K562 (cell line): ENCODE results near the gene PAN2. TPM values are rescaled to one million over a fixed set of nuclear protein-coding genes. Genes with fewer than 3 reads are reported as not detected.

ENCODE experiments used
- ATF1 ChIP-seq, 2 experiments: fragments of 450-650 bp in 1 of 2; IDR thresholded peaks; 2 replicates each; pipeline ENCODE4 v1.6.1; 2016; ENCODE audit warnings: missing compliant biosample characterization in 1 of 2, missing genetic modification characterization in 1 of 2
- BRCA1 ChIP-seq, 2 experiments: fragments of 450-650 bp in 1 of 2; sonication (generic) in 1 of 2; formaldehyde crosslinking in 1 of 2; IDR thresholded peaks; 2 replicates each; pipeline versions ENCODE4 v1.5.0 to v1.6.1; 2017 to 2020; ENCODE audit warnings: mild to moderate bottlenecking in 1 of 2, missing genetic modification reagents in 1 of 2
- BRF2 ChIP-seq: IDR thresholded peaks from 3 replicates; pipeline ENCODE4 v1.6.1; 2011; ENCODE audit warnings: borderline replicate concordance, mild to moderate bottlenecking; ENCODE audit not compliant: insufficient read length, insufficient read depth
- CBFA2T3 ChIP-seq: fragments of 450-650 bp; IDR thresholded peaks from 2 replicates; pipeline ENCODE4 v1.6.1; 2017
- CBX1 ChIP-seq: sonication (generic); IDR thresholded peaks from 2 replicates; pipeline ENCODE4 v1.6.1; 2016; ENCODE audit warnings: antibody characterized with exemption, low read depth, mild to moderate bottlenecking
- CHCHD3 ChIP-seq: fragments of 250-450 bp; sonication (Bioruptor Pico); IDR thresholded peaks from 2 replicates; pipeline ENCODE4 v2.1.2; 2022; ENCODE audit warnings: mild to moderate bottlenecking
- CTCF ChIP-seq, 3 experiments: IDR thresholded peaks in 2 of 3; conservative IDR thresholded peaks in 1 of 3; 2 replicates each; pipeline ENCODE4 v1.5.1; 2011 to 2012; ENCODE audit warnings: low read length in 3 of 3, mild to moderate bottlenecking in 3 of 3, control low read depth in 2 of 3, improper control_type of control experiment in 1 of 3, inconsistent platforms in 1 of 3, low read depth in 1 of 3, mixed read lengths in 1 of 3, moderate library complexity in 1 of 3; ENCODE audit not compliant: insufficient read depth in 2 of 3
- CXXC5 ChIP-seq: fragments of 250-450 bp; sonication (Bioruptor Pico); IDR thresholded peaks from 2 replicates; pipeline ENCODE4 v1.8.0; 2022; ENCODE audit warnings: inconsistent platforms, mild to moderate bottlenecking, moderate library complexity
- DPF2 ChIP-seq: fragments of 450-650 bp; IDR thresholded peaks from 2 replicates; pipeline ENCODE4 v1.6.1; 2016
- GTF2F1 ChIP-seq: IDR thresholded peaks from 2 replicates; pipeline ENCODE4 v1.6.1; 2011; ENCODE audit warnings: low read depth, low read length, improper control_type of control experiment
- JUNB ChIP-seq: fragments of 450-650 bp; formaldehyde crosslinking; conservative IDR thresholded peaks from 2 replicates; pipeline ENCODE4 v1.4.0; 2020; ENCODE audit warnings: mild to moderate bottlenecking
- KDM5B ChIP-seq: fragments of 200-600 bp; sonication (generic); IDR thresholded peaks from 2 replicates; pipeline ENCODE4 v1.6.1; 2012; ENCODE audit warnings: low read depth, mild to moderate bottlenecking, moderate library complexity, low read length, control low read depth, inconsistent platforms; ENCODE audit not compliant: insufficient replicate concordance
- NR2C1 ChIP-seq, 2 experiments: fragments of 450-650 bp; IDR thresholded peaks; 2 replicates each; pipeline ENCODE4 v1.6.1; 2017; ENCODE audit warnings: mild to moderate bottlenecking in 2 of 2, antibody characterized with exemption in 1 of 2, inconsistent platforms in 1 of 2, missing compliant biosample characterization in 1 of 2, missing genetic modification characterization in 1 of 2
- PHF20 ChIP-seq: fragments of 450-650 bp; IDR thresholded peaks from 2 replicates; pipeline ENCODE4 v1.6.1; 2018; ENCODE audit not compliant: partially characterized antibody
- SPI1 ChIP-seq: IDR thresholded peaks from 2 replicates; pipeline ENCODE4 v1.6.1; 2011; ENCODE audit warnings: low read depth, low read length, control low read depth, borderline replicate concordance
- STAG1 ChIP-seq: sonication (generic); formaldehyde crosslinking; IDR thresholded peaks from 2 replicates; pipeline ENCODE4 v1.5.0; 2020; ENCODE audit warnings: missing genetic modification reagents, borderline replicate concordance
- TARDBP ChIP-seq: fragments of 450-650 bp; IDR thresholded peaks from 2 replicates; pipeline ENCODE4 v1.6.1; 2016
- TCF3 ChIP-seq: sonication (generic); formaldehyde crosslinking; IDR thresholded peaks from 2 replicates; pipeline ENCODE4 v1.4.0; 2020; ENCODE audit warnings: mild to moderate bottlenecking, missing genetic modification reagents
- ZBTB17 ChIP-seq: fragments of 450-650 bp; formaldehyde crosslinking; IDR thresholded peaks from 2 replicates; pipeline ENCODE4 v1.4.0; 2020; ENCODE audit warnings: mild to moderate bottlenecking
- ZBTB33 ChIP-seq: sonication (generic); formaldehyde crosslinking; IDR thresholded peaks from 2 replicates; pipeline ENCODE4 v1.8.1; 2023; ENCODE audit warnings: mild to moderate bottlenecking, missing genetic modification reagents
- ZNF212 ChIP-seq: fragments of 450-650 bp; formaldehyde crosslinking; IDR thresholded peaks from 2 replicates; pipeline ENCODE4 v1.4.0; 2020; ENCODE audit warnings: mild to moderate bottlenecking
- ZNF24 ChIP-seq: fragments of 450-650 bp; IDR thresholded peaks from 2 replicates; pipeline ENCODE4 v1.6.1; 2016
- ZNF395 ChIP-seq: fragments of 200-800 bp; sonication (Bioruptor generic); IDR thresholded peaks from 2 replicates; pipeline ENCODE4 v1.6.1; 2017; ENCODE audit warnings: missing genetic modification characterization, missing compliant biosample characterization
- polyA plus RNA-seq, 8 experiments: library from polyadenylated mRNA; depleted of rRNA in 4 of 8; stranded (reverse) in 5 of 8; unstranded in 3 of 8; fragments of >200 nt; fragmentation: Nextera tagmentation in 2 of 8; fragmentation: Illumina TruSeq in 1 of 8; extraction: Ambion mirVana in 2 of 8; extraction: Trizol in 1 of 8; gene quantifications; 2 replicates each; pipeline versions ENCODE4 v1.2.1 to v1.2.3, GENCODE V29; 2011 to 2014; ENCODE audit warnings: inconsistent platforms in 1 of 8, missing spikeins in 1 of 8
- total RNA-seq, 7 experiments: library from RNA; depleted of rRNA in 6 of 7; stranded (reverse); fragments of >200 nt in 6 of 7; fragmentation: Illumina TruSeq in 2 of 7; extraction: Trizol in 2 of 7; gene quantifications; 2 replicates each; pipeline versions ENCODE4 v1.2.1 to v1.2.3, GENCODE V29; 2011 to 2021; ENCODE audit warnings: low replicate concordance in 1 of 7

PAN2 gene
- total and polyA plus RNA-seq, 9 of the 15 experiments (the other 6 are each of a cell fraction or from before 2014, with no cell fraction given), result 15.0 to 66.1 (median 25.9) TPM

GRCh38 chr12:56332512-56333196 is 1.1 kb downstream of the PAN2 start (continued):
- no peak for TF ChIP-seq CBX1
- no peak for TF ChIP-seq GTF2F1
- TF ChIP-seq ZNF24, result no peak
- TF ChIP-seq JUNB (CRISPR knock-in tag), result no peak
- no peak for TF ChIP-seq SPI1
- TF ChIP-seq ZBTB17 (CRISPR knock-in tag), result no peak
- TF ChIP-seq ZBTB33 (CRISPR knock-in tag), result no peak
- no peak for TF ChIP-seq CHCHD3 (CRISPR knock-in tag)
- TF ChIP-seq TARDBP, result no peak
- TF ChIP-seq PHF20, result no peak
- TF ChIP-seq DPF2, result no peak
- TF ChIP-seq CXXC5 (CRISPR knock-in tag), result no peak
- TF ChIP-seq BRCA1 (IDR thresholded peaks at IDR 0.05), result no peak
- no peak for TF ChIP-seq BRCA1 (CRISPR knock-in tag; IDR thresholded peaks at IDR 0.05)
- TF ChIP-seq ZNF212 (CRISPR knock-in tag), result no peak
- TF ChIP-seq NR2C1 (IDR thresholded peaks at IDR 0.05), result no peak
- peak; percentile 7; the same call in 1 of the 2 replicates for TF ChIP-seq NR2C1 (tag; IDR thresholded peaks at IDR 0.05)
- peak; percentile 2 for TF ChIP-seq KDM5B
- TF ChIP-seq STAG1 (CRISPR knock-in tag), result no peak
- TF ChIP-seq CTCF (IDR thresholded peaks at IDR 0.05 in 2 of 3, conservative IDR thresholded peaks at IDR 0.05 in 1 of 3; ENCODE audit: insufficient read depth in 2 of 3, low read depth in 1 of 3, low read length in 3 of 3), result no peak
- no peak for TF ChIP-seq ZNF395 (CRISPR knock-in tag)
- TF ChIP-seq ATF1 (CRISPR knock-in tag; IDR thresholded peaks at IDR 0.05), result no peak
- no peak for TF ChIP-seq ATF1 (tag; IDR thresholded peaks at IDR 0.05)
- peak; percentile 67 for TF ChIP-seq CBFA2T3
- no peak for TF ChIP-seq BRF2
- peak; percentile 51 for TF ChIP-seq TCF3 (CRISPR knock-in tag)
